HepG2 (cell line): Measurements from ENCODE around the gene APRT. TPM values are rescaled to one million over a fixed set of nuclear protein-coding genes. Genes with fewer than 3 reads are reported as not detected.

Source experiments
- AGO2 ChIP-seq: fragments of 200-400 bp; formaldehyde crosslinking; optimal IDR thresholded peaks from 2 replicates; pipeline ENCODE3; 2017; ENCODE audit warnings: mild to moderate bottlenecking, low read depth, low read length, moderate library complexity
- HMG20A ChIP-seq: IDR thresholded peaks from 2 replicates; pipeline ENCODE4 v1.6.1; 2016; ENCODE audit warnings: borderline replicate concordance
- MTA1 ChIP-seq: sonication (generic); formaldehyde crosslinking; IDR thresholded peaks from 2 replicates; pipeline ENCODE4 v1.4.0; 2020; ENCODE audit warnings: missing genetic modification reagents, mild to moderate bottlenecking, borderline replicate concordance
- MXI1 ChIP-seq: IDR thresholded peaks from 3 replicates; pipeline ENCODE4 v1.6.1; 2012; ENCODE audit warnings: low read depth, low read length, inconsistent platforms, borderline replicate concordance
- NKX3-1 ChIP-seq: sonication (generic); formaldehyde crosslinking; IDR thresholded peaks from 2 replicates; pipeline ENCODE4 v1.5.0; 2020; ENCODE audit warnings: missing genetic modification reagents
- POGK ChIP-seq: sonication (generic); formaldehyde crosslinking; conservative IDR thresholded peaks from 2 replicates; pipeline ENCODE4 v1.8.0; 2022; ENCODE audit warnings: mild to moderate bottlenecking, moderate library complexity, missing genetic modification reagents
- TEAD3 ChIP-seq: optimal IDR thresholded peaks from 2 replicates; pipeline ENCODE3; 2016; ENCODE audit warnings: borderline replicate concordance
- ZBTB38 ChIP-seq: sonication (generic); formaldehyde crosslinking; IDR thresholded peaks from 2 replicates; pipeline ENCODE4 v1.5.1; 2020; ENCODE audit warnings: mild to moderate bottlenecking, missing genetic modification reagents
- ZNF124 ChIP-seq: sonication (generic); formaldehyde crosslinking; IDR thresholded peaks from 2 replicates; pipeline ENCODE4 v1.4.0; 2020; ENCODE audit warnings: missing genetic modification reagents
- ZNF225 ChIP-seq: sonication (generic); formaldehyde crosslinking; IDR thresholded peaks from 2 replicates; pipeline ENCODE4 v1.4.0; 2020; ENCODE audit warnings: mild to moderate bottlenecking, missing genetic modification reagents
- ZNF841 ChIP-seq: sonication (generic); formaldehyde crosslinking; IDR thresholded peaks from 2 replicates; pipeline ENCODE4 v1.8.1; 2023; ENCODE audit warnings: missing genetic modification reagents, borderline replicate concordance
- polyA plus RNA-seq, 8 experiments: library from polyadenylated mRNA; depleted of rRNA in 3 of 8; stranded (reverse) in 7 of 8; unstranded in 1 of 8; fragments of >200 nt; fragmentation: Illumina TruSeq in 4 of 8; extraction: Trizol in 4 of 8; gene quantifications; 2 replicates each; pipeline versions ENCODE4 v1.2.1 to v1.2.3, GENCODE V29; 2011 to 2016; ENCODE audit warnings: low read depth in 4 of 8, missing spikeins in 1 of 8, mixed read lengths in 1 of 8; ENCODE audit not compliant: insufficient read depth in 1 of 8
- total RNA-seq, 5 experiments: library from RNA; depleted of rRNA; stranded (reverse); fragments of >200 nt; fragmentation: Illumina TruSeq; extraction: Trizol; gene quantifications; 2 replicates each; pipeline ENCODE4 v1.2.3, GENCODE V29; 2016; ENCODE audit warnings: low read depth in 1 of 5
- TF ChIP-seq, protein P1 (sequence below): sonication (generic); formaldehyde crosslinking; IDR thresholded peaks from 2 replicates; pipeline ENCODE4 v1.4.0; 2020; ENCODE audit warnings: missing genetic modification reagents
- TF ChIP-seq, protein P2 (sequence below): IDR thresholded peaks from 2 replicates; pipeline ENCODE4 v1.6.1; 2012; ENCODE audit warnings: inconsistent platforms
- TF ChIP-seq, protein P3 (sequence below): sonication (generic); formaldehyde crosslinking; IDR thresholded peaks from 2 replicates; pipeline ENCODE4 v1.5.1; 2020; ENCODE audit warnings: mild to moderate bottlenecking, missing genetic modification reagents, moderate library complexity
- TF ChIP-seq, protein P4 (sequence below), 2 experiments: sonication (generic) in 1 of 2; formaldehyde crosslinking in 1 of 2; IDR thresholded peaks; 2 replicates each; pipeline versions ENCODE4 v1.4.0 to v1.6.1; 2016 to 2020; ENCODE audit warnings: borderline replicate concordance in 1 of 2, low read depth in 1 of 2, mild to moderate bottlenecking in 1 of 2, missing genetic modification reagents in 1 of 2

Gene APRT
- total and polyA plus RNA-seq, 2 of the 13 experiments (the other 11 are each of a cell fraction or from before 2014, with no cell fraction given), result 155 to 242 TPM

- TF ChIP-seq POGK, result peak; percentile 8; the same call in 1 of the 2 replicates
- TF ChIP-seq, protein P1, sequence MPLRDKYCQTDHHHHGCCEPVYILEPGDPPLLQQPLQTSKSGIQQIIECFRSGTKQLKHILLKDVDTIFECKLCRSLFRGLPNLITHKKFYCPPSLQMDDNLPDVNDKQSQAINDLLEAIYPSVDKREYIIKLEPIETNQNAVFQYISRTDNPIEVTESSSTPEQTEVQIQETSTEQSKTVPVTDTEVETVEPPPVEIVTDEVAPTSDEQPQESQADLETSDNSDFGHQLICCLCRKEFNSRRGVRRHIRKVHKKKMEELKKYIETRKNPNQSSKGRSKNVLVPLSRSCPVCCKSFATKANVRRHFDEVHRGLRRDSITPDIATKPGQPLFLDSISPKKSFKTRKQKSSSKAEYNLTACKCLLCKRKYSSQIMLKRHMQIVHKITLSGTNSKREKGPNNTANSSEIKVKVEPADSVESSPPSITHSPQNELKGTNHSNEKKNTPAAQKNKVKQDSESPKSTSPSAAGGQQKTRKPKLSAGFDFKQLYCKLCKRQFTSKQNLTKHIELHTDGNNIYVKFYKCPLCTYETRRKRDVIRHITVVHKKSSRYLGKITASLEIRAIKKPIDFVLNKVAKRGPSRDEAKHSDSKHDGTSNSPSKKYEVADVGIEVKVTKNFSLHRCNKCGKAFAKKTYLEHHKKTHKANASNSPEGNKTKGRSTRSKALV, result 0 out of 2 replicates have a peak, but pooled peaks have one; percentile 44
- TF ChIP-seq MXI1, result peak; percentile 71; the same call in 1 of the 3 replicates
- peak; percentile 6; the same call in 1 of the 2 replicates for TF ChIP-seq NKX3-1 (CRISPR knock-in tag)
- no peak for TF ChIP-seq HMG20A (CRISPR knock-in tag)
- TF ChIP-seq ZNF124, result 0 out of 2 replicates have a peak, but pooled peaks have one; percentile 36
- no peak for TF ChIP-seq ZNF841 (CRISPR knock-in tag)
- TF ChIP-seq ZNF225 (CRISPR knock-in tag), result 0 out of 2 replicates have a peak, but pooled peaks have one; percentile 75
- TF ChIP-seq, protein P2, sequence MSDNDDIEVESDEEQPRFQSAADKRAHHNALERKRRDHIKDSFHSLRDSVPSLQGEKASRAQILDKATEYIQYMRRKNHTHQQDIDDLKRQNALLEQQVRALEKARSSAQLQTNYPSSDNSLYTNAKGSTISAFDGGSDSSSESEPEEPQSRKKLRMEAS, result peak; percentile 71; the same call in 1 of the 2 replicates
- TF ChIP-seq, protein P3, sequence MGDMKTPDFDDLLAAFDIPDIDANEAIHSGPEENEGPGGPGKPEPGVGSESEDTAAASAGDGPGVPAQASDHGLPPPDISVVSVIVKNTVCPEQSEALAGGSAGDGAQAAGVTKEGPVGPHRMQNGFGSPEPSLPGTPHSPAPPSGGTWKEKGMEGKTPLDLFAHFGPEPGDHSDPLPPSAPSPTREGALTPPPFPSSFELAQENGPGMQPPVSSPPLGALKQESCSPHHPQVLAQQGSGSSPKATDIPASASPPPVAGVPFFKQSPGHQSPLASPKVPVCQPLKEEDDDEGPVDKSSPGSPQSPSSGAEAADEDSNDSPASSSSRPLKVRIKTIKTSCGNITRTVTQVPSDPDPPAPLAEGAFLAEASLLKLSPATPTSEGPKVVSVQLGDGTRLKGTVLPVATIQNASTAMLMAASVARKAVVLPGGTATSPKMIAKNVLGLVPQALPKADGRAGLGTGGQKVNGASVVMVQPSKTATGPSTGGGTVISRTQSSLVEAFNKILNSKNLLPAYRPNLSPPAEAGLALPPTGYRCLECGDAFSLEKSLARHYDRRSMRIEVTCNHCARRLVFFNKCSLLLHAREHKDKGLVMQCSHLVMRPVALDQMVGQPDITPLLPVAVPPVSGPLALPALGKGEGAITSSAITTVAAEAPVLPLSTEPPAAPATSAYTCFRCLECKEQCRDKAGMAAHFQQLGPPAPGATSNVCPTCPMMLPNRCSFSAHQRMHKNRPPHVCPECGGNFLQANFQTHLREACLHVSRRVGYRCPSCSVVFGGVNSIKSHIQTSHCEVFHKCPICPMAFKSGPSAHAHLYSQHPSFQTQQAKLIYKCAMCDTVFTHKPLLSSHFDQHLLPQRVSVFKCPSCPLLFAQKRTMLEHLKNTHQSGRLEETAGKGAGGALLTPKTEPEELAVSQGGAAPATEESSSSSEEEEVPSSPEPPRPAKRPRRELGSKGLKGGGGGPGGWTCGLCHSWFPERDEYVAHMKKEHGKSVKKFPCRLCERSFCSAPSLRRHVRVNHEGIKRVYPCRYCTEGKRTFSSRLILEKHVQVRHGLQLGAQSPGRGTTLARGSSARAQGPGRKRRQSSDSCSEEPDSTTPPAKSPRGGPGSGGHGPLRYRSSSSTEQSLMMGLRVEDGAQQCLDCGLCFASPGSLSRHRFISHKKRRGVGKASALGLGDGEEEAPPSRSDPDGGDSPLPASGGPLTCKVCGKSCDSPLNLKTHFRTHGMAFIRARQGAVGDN, result peak; percentile 60; the same call in 1 of the 2 replicates
- peak; percentile 53 for TF ChIP-seq AGO2
- TF ChIP-seq ZBTB38, result no peak
- TF ChIP-seq TEAD3 (CRISPR knock-in tag), result peak; percentile 30
- TF ChIP-seq, protein P4, sequence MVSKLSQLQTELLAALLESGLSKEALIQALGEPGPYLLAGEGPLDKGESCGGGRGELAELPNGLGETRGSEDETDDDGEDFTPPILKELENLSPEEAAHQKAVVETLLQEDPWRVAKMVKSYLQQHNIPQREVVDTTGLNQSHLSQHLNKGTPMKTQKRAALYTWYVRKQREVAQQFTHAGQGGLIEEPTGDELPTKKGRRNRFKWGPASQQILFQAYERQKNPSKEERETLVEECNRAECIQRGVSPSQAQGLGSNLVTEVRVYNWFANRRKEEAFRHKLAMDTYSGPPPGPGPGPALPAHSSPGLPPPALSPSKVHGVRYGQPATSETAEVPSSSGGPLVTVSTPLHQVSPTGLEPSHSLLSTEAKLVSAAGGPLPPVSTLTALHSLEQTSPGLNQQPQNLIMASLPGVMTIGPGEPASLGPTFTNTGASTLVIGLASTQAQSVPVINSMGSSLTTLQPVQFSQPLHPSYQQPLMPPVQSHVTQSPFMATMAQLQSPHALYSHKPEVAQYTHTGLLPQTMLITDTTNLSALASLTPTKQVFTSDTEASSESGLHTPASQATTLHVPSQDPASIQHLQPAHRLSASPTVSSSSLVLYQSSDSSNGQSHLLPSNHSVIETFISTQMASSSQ (IDR thresholded peaks at IDR 0.05; ENCODE audit: low read depth), result no peak
- TF ChIP-seq, protein P4 (CRISPR knock-in tag; IDR thresholded peaks at IDR 0.05; ENCODE audit: borderline replicate concordance), result 0 out of 2 replicates have a peak, but pooled peaks have one; percentile 34
- TF ChIP-seq MTA1, result no peak
These were observed 27.5 kb downstream of the APRT start (continued) for GRCh38 chr16:88784074-88784855.
